PFSK-1 (cell line): ENCODE results near the gene CATSPER3.

ENCODE experiments used
- FOXP2 ChIP-seq: optimal IDR thresholded peaks from 2 replicates; pipeline ENCODE3; 2011; ENCODE audit warnings: borderline replicate concordance, control low read depth, inconsistent platforms; ENCODE audit not compliant: insufficient read depth; ENCODE audit errors: extremely low read length, extremely low read depth
- POLR2AphosphoS5 ChIP-seq: IDR thresholded peaks from 2 replicates; pipeline ENCODE4 v1.6.1; 2012; ENCODE audit warnings: low read depth, mild to moderate bottlenecking, control low read depth, low read length, moderate library complexity
- REST ChIP-seq, 2 experiments: IDR thresholded peaks; 2 replicates each; pipeline versions ENCODE4 v1.6.1 to v1.8.0; 2011 to 2012; ENCODE audit warnings: low read depth in 2 of 2, low read length in 2 of 2, control low read depth in 1 of 2, inconsistent platforms in 1 of 2, mild to moderate bottlenecking in 1 of 2, moderate library complexity in 1 of 2; ENCODE audit not compliant: insufficient read depth in 1 of 2
- SIN3A ChIP-seq: IDR thresholded peaks from 2 replicates; pipeline ENCODE4 v1.6.1; 2012; ENCODE audit warnings: mild to moderate bottlenecking, low read length, moderate library complexity, borderline replicate concordance; ENCODE audit not compliant: insufficient read depth
- TAF1 ChIP-seq: IDR thresholded peaks from 2 replicates; pipeline ENCODE4 v1.6.1; 2012; ENCODE audit warnings: low read length, control low read depth, borderline replicate concordance; ENCODE audit not compliant: insufficient read depth

CATSPER3 gene

GRCh38 chr5:135031813-135032694 lies 64.3 kb downstream of the CATSPER3 start:
- TF ChIP-seq REST (IDR thresholded peaks at IDR 0.05; ENCODE audit: insufficient read depth in 1 of 2, low read depth in 2 of 2, low read length in 2 of 2) (no peak), FOXP2 (no peak), SIN3A (no peak), POLR2AphosphoS5 (no peak), TAF1 (no peak)

- TF ChIP-seq TAF1 (no peak), REST (IDR thresholded peaks at IDR 0.05; ENCODE audit: insufficient read depth in 1 of 2, low read depth in 2 of 2, low read length in 2 of 2) (no peak), POLR2AphosphoS5 (no peak)
Observed at GRCh38 chr5:135032695-135032998, 64.9 kb downstream of the CATSPER3 start.

- TF ChIP-seq REST (IDR thresholded peaks at IDR 0.05; ENCODE audit: insufficient read depth in 1 of 2, low read depth in 2 of 2, low read length in 2 of 2) (no peak), FOXP2 (no peak), POLR2AphosphoS5 (no peak), TAF1 (no peak), SIN3A (no peak)
Observed at GRCh38 chr5:135032999-135033861, 65.5 kb downstream of the CATSPER3 start.

GRCh38 chr5:135033901-135034235 lies 66.2 kb downstream of the CATSPER3 start, which contains the start of gene PITX1:
PITX1 (minus strand) TSS chr5:135034228; CDS start chr5:135033881, 347 bp downstream.
- no peak for TF ChIP-seq TAF1
- no peak for TF ChIP-seq POLR2AphosphoS5
- TF ChIP-seq FOXP2, result no peak
- TF ChIP-seq REST (IDR thresholded peaks at IDR 0.05; ENCODE audit: insufficient read depth in 1 of 2, low read depth in 2 of 2, low read length in 2 of 2), result no peak
- TF ChIP-seq SIN3A, result no peak
